HepG2 (cell line): ENCODE measurements around the gene INHA. TPM values are rescaled to one million over a fixed set of nuclear protein-coding genes. Genes with fewer than 3 reads are reported as not detected.

ENCODE experiments used
- AGO2 ChIP-seq: fragments of 200-400 bp; formaldehyde crosslinking; optimal IDR thresholded peaks from 2 replicates; pipeline ENCODE3; 2017; ENCODE audit warnings: mild to moderate bottlenecking, low read depth, low read length, moderate library complexity
- ARNTL ChIP-seq: sonication (generic); formaldehyde crosslinking; IDR thresholded peaks from 2 replicates; pipeline ENCODE4 v1.4.0; 2020; ENCODE audit warnings: mild to moderate bottlenecking, missing genetic modification reagents
- ATAD3A ChIP-seq: sonication (generic); formaldehyde crosslinking; IDR thresholded peaks from 2 replicates; pipeline ENCODE4 v1.4.0; 2020; ENCODE audit warnings: missing genetic modification reagents
- CCAR2 ChIP-seq: fragments of 200-400 bp; formaldehyde crosslinking; optimal IDR thresholded peaks from 2 replicates; pipeline ENCODE3; 2018; ENCODE audit warnings: low read depth, mild to moderate bottlenecking, low read length, moderate library complexity
- HOXA7 ChIP-seq: sonication (generic); formaldehyde crosslinking; IDR thresholded peaks from 2 replicates; pipeline ENCODE4 v1.8.1; 2022; ENCODE audit warnings: mild to moderate bottlenecking, missing genetic modification reagents, moderate library complexity
- MAFF ChIP-seq: IDR thresholded peaks from 2 replicates; pipeline ENCODE4 v1.6.1; 2011; ENCODE audit warnings: low read depth, low read length, improper control_type of control experiment
- MYC ChIP-seq: sonication (generic); formaldehyde crosslinking; IDR thresholded peaks from 2 replicates; pipeline ENCODE4 v1.9.0; 2021; ENCODE audit warnings: missing genetic modification reagents, borderline replicate concordance
- MYNN ChIP-seq: sonication (generic); formaldehyde crosslinking; IDR thresholded peaks from 2 replicates; pipeline ENCODE4 v1.4.0; 2020; ENCODE audit warnings: mild to moderate bottlenecking, low read depth, missing genetic modification reagents
- NFIB ChIP-seq: sonication (generic); formaldehyde crosslinking; IDR thresholded peaks from 2 replicates; pipeline ENCODE4 v1.9.0; 2021; ENCODE audit warnings: missing genetic modification reagents, mild to moderate bottlenecking, borderline replicate concordance
- NFKB2 ChIP-seq: sonication (generic); formaldehyde crosslinking; IDR thresholded peaks from 2 replicates; pipeline ENCODE4 v1.4.0; 2020; ENCODE audit warnings: missing genetic modification reagents, borderline replicate concordance
- NR2C2 ChIP-seq: sonication (generic); formaldehyde crosslinking; IDR thresholded peaks from 2 replicates; pipeline ENCODE4 v1.4.0; 2020; ENCODE audit warnings: missing genetic modification reagents, mild to moderate bottlenecking, moderate library complexity, borderline replicate concordance
- RNF2 ChIP-seq: fragments of 450-650 bp; conservative IDR thresholded peaks from 2 replicates; pipeline ENCODE4 v1.6.1; 2016; ENCODE audit warnings: low read depth
- SETDB1 ChIP-seq: sonication (generic); formaldehyde crosslinking; IDR thresholded peaks from 2 replicates; pipeline ENCODE4 v1.5.1; 2020; ENCODE audit warnings: missing genetic modification reagents, mild to moderate bottlenecking, borderline replicate concordance
- SNAI1 ChIP-seq: sonication (generic); formaldehyde crosslinking; IDR thresholded peaks from 2 replicates; pipeline ENCODE4 v1.5.0; 2020; ENCODE audit warnings: mild to moderate bottlenecking, missing genetic modification reagents, borderline replicate concordance
- WIZ ChIP-seq: sonication (generic); formaldehyde crosslinking; IDR thresholded peaks from 2 replicates; pipeline ENCODE4 v1.5.1; 2020; ENCODE audit warnings: mild to moderate bottlenecking, missing genetic modification reagents
- ZNF354B ChIP-seq: sonication (generic); formaldehyde crosslinking; IDR thresholded peaks from 2 replicates; pipeline ENCODE4 v1.8.0; 2022; ENCODE audit warnings: mild to moderate bottlenecking, missing genetic modification reagents
- ZNF501 ChIP-seq: sonication (generic); formaldehyde crosslinking; IDR thresholded peaks from 2 replicates; pipeline ENCODE4 v1.5.1; 2020; ENCODE audit warnings: mild to moderate bottlenecking, moderate library complexity, missing genetic modification reagents
- ZNF709 ChIP-seq: sonication (generic); formaldehyde crosslinking; IDR thresholded peaks from 2 replicates; pipeline ENCODE4 v1.5.0; 2020; ENCODE audit warnings: mild to moderate bottlenecking, missing genetic modification reagents
- ZSCAN22 ChIP-seq: sonication (generic); formaldehyde crosslinking; IDR thresholded peaks from 2 replicates; pipeline ENCODE4 v1.4.0; 2020; ENCODE audit warnings: mild to moderate bottlenecking, missing genetic modification reagents
- polyA plus RNA-seq, 8 experiments: library from polyadenylated mRNA; depleted of rRNA in 3 of 8; stranded (reverse) in 7 of 8; unstranded in 1 of 8; fragments of >200 nt; fragmentation: Illumina TruSeq in 4 of 8; extraction: Trizol in 4 of 8; gene quantifications; 2 replicates each; pipeline versions ENCODE4 v1.2.1 to v1.2.3, GENCODE V29; 2011 to 2016; ENCODE audit warnings: low read depth in 4 of 8, missing spikeins in 1 of 8, mixed read lengths in 1 of 8; ENCODE audit not compliant: insufficient read depth in 1 of 8
- total RNA-seq, 5 experiments: library from RNA; depleted of rRNA; stranded (reverse); fragments of >200 nt; fragmentation: Illumina TruSeq; extraction: Trizol; gene quantifications; 2 replicates each; pipeline ENCODE4 v1.2.3, GENCODE V29; 2016; ENCODE audit warnings: low read depth in 1 of 5
- TF ChIP-seq, protein P1 (sequence below): sonication (generic); formaldehyde crosslinking; IDR thresholded peaks from 2 replicates; pipeline ENCODE4 v1.9.0; 2021; ENCODE audit warnings: missing genetic modification reagents, mild to moderate bottlenecking, borderline replicate concordance
- TF ChIP-seq, protein P2 (sequence below): sonication (generic); formaldehyde crosslinking; IDR thresholded peaks from 2 replicates; pipeline ENCODE4 v1.5.1; 2020; ENCODE audit warnings: missing genetic modification reagents, mild to moderate bottlenecking, borderline replicate concordance
- TF ChIP-seq, protein P3 (sequence below): sonication (generic); formaldehyde crosslinking; IDR thresholded peaks from 2 replicates; pipeline ENCODE4 v1.5.0; 2020; ENCODE audit warnings: missing genetic modification reagents
- TF ChIP-seq, protein P4 (sequence below): sonication (generic); formaldehyde crosslinking; IDR thresholded peaks from 2 replicates; pipeline ENCODE4 v1.8.1; 2022; ENCODE audit warnings: low read depth, mild to moderate bottlenecking, missing genetic modification reagents

The INHA gene
- total and polyA plus RNA-seq, 2 of the 13 experiments (the other 11 are each of a cell fraction or from before 2014, with no cell fraction given) = 4.1 to 15.2 TPM

DNA sequence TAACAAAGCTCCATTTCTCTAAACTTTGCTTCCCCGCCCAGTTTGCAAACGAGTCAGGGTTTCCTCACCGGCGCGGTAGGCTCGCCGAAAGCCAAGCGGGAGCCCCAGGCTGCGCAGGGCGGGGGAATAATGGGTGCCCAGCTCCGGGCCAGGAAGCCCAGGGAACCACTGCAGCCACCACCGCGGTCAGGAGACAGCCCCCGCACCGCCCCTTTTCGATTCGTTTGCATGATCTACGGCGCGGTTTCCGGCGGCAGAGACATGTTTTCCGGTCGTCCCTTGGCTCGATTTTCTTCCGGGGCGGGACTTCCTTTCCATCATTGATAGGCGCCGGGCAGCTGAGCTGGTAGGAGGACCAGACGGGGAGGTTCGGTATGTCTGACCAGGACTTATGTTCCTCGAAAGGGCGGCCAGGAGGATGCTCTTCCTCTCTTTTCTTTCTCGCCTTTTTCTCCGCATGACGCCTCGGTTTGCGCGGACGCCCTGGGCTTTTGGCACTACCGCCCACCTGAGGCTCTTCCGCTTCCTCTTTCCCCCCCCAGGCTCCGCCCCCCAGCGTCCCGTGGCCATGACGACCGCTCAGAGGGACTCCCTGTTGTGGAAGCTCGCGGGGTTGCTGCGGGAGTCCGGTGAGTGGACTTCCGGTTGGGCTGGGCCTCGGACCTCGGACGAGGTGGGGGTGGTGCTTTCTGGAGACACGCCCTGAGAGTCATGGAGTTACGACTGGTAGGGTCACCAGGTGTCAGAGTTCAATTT is 25.6 kb downstream of the INHA start, which contains the start of gene STK11IP (continued):
- TF ChIP-seq, protein P1, sequence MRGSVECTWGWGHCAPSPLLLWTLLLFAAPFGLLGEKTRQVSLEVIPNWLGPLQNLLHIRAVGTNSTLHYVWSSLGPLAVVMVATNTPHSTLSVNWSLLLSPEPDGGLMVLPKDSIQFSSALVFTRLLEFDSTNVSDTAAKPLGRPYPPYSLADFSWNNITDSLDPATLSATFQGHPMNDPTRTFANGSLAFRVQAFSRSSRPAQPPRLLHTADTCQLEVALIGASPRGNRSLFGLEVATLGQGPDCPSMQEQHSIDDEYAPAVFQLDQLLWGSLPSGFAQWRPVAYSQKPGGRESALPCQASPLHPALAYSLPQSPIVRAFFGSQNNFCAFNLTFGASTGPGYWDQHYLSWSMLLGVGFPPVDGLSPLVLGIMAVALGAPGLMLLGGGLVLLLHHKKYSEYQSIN (CRISPR knock-in tag) = no peak
- TF ChIP-seq MAFF (no peak), WIZ (CRISPR knock-in tag) (peak; percentile 73; the same call in 1 of the 2 replicates), NFKB2 (CRISPR knock-in tag) (peak; percentile 78; the same call in 1 of the 2 replicates), ZSCAN22 (no peak), SNAI1 (no peak; the same call in 1 of the 2 replicates), RNF2 (no peak), ZNF354B (CRISPR knock-in tag) (no peak), NR2C2 (CRISPR knock-in tag) (peak; percentile 98), ARNTL (CRISPR knock-in tag) (peak; percentile 33; the same call in 1 of the 2 replicates), AGO2 (peak; percentile 67), ATAD3A (CRISPR knock-in tag) (no peak), HOXA7 (CRISPR knock-in tag) (no peak), MYNN (CRISPR knock-in tag) (peak; percentile 31; the same call in 1 of the 2 replicates), NFIB (CRISPR knock-in tag) (no peak), MYC (peak; percentile 67), ZNF501 (CRISPR knock-in tag) (peak; percentile 97), CCAR2 (no peak), SETDB1 (CRISPR knock-in tag) (0 out of 2 replicates have a peak, but pooled peaks have one; percentile 69), ZNF709 (CRISPR knock-in tag) (no peak; the same call in 1 of the 2 replicates)
- TF ChIP-seq, protein P2, sequence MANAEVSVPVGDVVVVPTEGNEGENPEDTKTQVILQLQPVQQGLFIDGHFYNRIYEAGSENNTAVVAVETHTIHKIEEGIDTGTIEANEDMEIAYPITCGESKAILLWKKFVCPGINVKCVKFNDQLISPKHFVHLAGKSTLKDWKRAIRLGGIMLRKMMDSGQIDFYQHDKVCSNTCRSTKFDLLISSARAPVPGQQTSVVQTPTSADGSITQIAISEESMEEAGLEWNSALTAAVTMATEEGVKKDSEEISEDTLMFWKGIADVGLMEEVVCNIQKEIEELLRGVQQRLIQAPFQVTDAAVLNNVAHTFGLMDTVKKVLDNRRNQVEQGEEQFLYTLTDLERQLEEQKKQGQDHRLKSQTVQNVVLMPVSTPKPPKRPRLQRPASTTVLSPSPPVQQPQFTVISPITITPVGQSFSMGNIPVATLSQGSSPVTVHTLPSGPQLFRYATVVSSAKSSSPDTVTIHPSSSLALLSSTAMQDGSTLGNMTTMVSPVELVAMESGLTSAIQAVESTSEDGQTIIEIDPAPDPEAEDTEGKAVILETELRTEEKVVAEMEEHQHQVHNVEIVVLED (CRISPR knock-in tag) = peak; percentile 90
- TF ChIP-seq, protein P3, sequence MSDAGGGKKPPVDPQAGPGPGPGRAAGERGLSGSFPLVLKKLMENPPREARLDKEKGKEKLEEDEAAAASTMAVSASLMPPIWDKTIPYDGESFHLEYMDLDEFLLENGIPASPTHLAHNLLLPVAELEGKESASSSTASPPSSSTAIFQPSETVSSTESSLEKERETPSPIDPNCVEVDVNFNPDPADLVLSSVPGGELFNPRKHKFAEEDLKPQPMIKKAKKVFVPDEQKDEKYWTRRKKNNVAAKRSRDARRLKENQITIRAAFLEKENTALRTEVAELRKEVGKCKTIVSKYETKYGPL (CRISPR knock-in tag) = no peak
- TF ChIP-seq, protein P4, sequence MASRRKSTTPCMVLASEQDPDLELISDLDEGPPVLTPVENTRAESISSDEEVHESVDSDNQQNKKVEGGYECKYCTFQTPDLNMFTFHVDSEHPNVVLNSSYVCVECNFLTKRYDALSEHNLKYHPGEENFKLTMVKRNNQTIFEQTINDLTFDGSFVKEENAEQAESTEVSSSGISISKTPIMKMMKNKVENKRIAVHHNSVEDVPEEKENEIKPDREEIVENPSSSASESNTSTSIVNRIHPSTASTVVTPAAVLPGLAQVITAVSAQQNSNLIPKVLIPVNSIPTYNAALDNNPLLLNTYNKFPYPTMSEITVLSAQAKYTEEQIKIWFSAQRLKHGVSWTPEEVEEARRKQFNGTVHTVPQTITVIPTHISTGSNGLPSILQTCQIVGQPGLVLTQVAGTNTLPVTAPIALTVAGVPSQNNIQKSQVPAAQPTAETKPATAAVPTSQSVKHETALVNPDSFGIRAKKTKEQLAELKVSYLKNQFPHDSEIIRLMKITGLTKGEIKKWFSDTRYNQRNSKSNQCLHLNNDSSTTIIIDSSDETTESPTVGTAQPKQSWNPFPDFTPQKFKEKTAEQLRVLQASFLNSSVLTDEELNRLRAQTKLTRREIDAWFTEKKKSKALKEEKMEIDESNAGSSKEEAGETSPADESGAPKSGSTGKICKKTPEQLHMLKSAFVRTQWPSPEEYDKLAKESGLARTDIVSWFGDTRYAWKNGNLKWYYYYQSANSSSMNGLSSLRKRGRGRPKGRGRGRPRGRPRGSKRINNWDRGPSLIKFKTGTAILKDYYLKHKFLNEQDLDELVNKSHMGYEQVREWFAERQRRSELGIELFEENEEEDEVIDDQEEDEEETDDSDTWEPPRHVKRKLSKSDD (CRISPR knock-in tag) = no peak
